Astrocyte of the cerebellum (primary cell): ENCODE data around the gene CACHD1.
A peak's percentile ranks its signal among the peaks of the same experiment; 100 is the strongest.
"Not testable (repeated sequence)": the region's sequence is repeated elsewhere in the genome, so short reads cannot be mapped to it uniquely, and the experiment has no call there.

Experiments used
- DNase-seq: peaks from one replicate; pipeline ENCODE4 v3.0.0-alpha.2; 2011; ENCODE audit warnings: low read depth
- H3K4me3 ChIP-seq: 2 replicates; pipeline ENCODE4 v1.5.1; 2011; ENCODE audit warnings: mild to moderate bottlenecking, low read depth, low read length, moderate library complexity
- CTCF ChIP-seq: IDR thresholded peaks from 2 replicates; pipeline ENCODE4 v1.5.1; 2012; ENCODE audit warnings: low read length, low read depth, moderate library complexity, mild to moderate bottlenecking; ENCODE audit errors: missing control alignments
- in situ Hi-C: cut with HindIII; loops from 2 replicates; pipeline ENCODE4 v1.10.0; 2017; ENCODE audit warnings: low sequenced_read_pairs

CACHD1 gene

GRCh38 chr1:64597113-64597512 lies 127.2 kb downstream of the CACHD1 start:
- no peak overlapping the region for H3K4me3 ChIP-seq
- in situ Hi-C loops = no loop called here
- TF ChIP-seq CTCF = no peak
- no peak for DNase-seq

- in situ Hi-C loops = no loop called here
- TF ChIP-seq CTCF = no peak
- DNase-seq = peak; percentile 29
- no peak overlapping the region for H3K4me3 ChIP-seq
Observed at GRCh38 chr1:64598100-64598571, 128.2 kb downstream of the CACHD1 start.

- no peak for TF ChIP-seq CTCF
- DNase-seq = no peak
- no peak overlapping the region for H3K4me3 ChIP-seq
- in situ Hi-C loops = no loop called here
Observed at GRCh38 chr1:64599242-64599641, 129.3 kb downstream of the CACHD1 start.

GRCh38 chr1:64601207-64601606 lies 131.3 kb downstream of the CACHD1 start:
- in situ Hi-C loops = no loop called here
- H3K4me3 ChIP-seq = no peak overlapping the region
- no peak for DNase-seq
- TF ChIP-seq CTCF = no peak

GRCh38 chr1:64608005-64608650 lies 138.2 kb downstream of the CACHD1 start:
- TF ChIP-seq CTCF = no peak
- in situ Hi-C loops = no loop called here
- H3K4me3 ChIP-seq = no peak overlapping the region
- DNase-seq = no peak

GRCh38 chr1:64608651-64609048 lies 138.7 kb downstream of the CACHD1 start:
- TF ChIP-seq CTCF = no peak
- DNase-seq = no peak
- no peak overlapping the region for H3K4me3 ChIP-seq
- in situ Hi-C loops = no loop called here

GRCh38 chr1:64610950-64611349 lies 141.0 kb downstream of the CACHD1 start:
- in situ Hi-C loops = not testable (repeated sequence)

More at GRCh38 chr1:64610950-64611349, 141.0 kb downstream of the CACHD1 start:
- not testable (repeated sequence) for DNase-seq, H3K4me3 ChIP-seq
